Esophagus muscularis mucosa (tissue), 4 donors: ENCODE data around the gene MYO1G. TPM values are rescaled to one million over a fixed set of nuclear protein-coding genes. Genes with fewer than 3 reads are reported as not detected.

Source experiments
- DNase-seq: peaks from one replicate; pipeline ENCODE4 v3.0.0-alpha.2; 2017; ENCODE audit errors: extremely low spot score
- H3K27ac ChIP-seq, 4 donors: fragments of 200-600 bp; sonication (generic); replicated peaks in 1 of 4; 1 replicate in 3 of 4; 2 replicates in 1 of 4; pipeline ENCODE4 v1.5.1; 2016 to 2019; ENCODE audit warnings: mild to moderate bottlenecking in 1 of 4
- H3K27me3 ChIP-seq, 4 donors: fragments of 200-600 bp; sonication (generic); one replicate each; pipeline versions ENCODE4 v1.5.1 to v1.6.0; 2016 to 2019
- H3K36me3 ChIP-seq, 4 donors: fragments of 200-600 bp; sonication (generic); one replicate each; pipeline ENCODE4 v1.5.1; 2016 to 2019
- H3K4me1 ChIP-seq, 4 donors: fragments of 200-600 bp; sonication (generic); one replicate each; pipeline ENCODE4 v1.5.1; 2016 to 2019
- H3K4me3 ChIP-seq, 4 donors: fragments of 200-600 bp; sonication (generic); 1 replicate in 2 of 4; 2 replicates in 2 of 4; pipeline ENCODE4 v1.5.1; 2016 to 2019; ENCODE audit warnings: mild to moderate bottlenecking in 4 of 4, moderate library complexity in 1 of 4
- H3K9me3 ChIP-seq, 4 donors: fragments of 200-600 bp; sonication (generic); 1 replicate in 3 of 4; 2 replicates in 1 of 4; pipeline ENCODE4 v1.5.1; 2016 to 2019
- CTCF ChIP-seq, 3 experiments: fragments of 200-600 bp in 2 of 3; fragments of 450-650 bp in 1 of 3; sonication (generic) in 2 of 3; IDR thresholded peaks; one replicate each; pipeline ENCODE4 v1.5.1; 2017 to 2019; ENCODE audit warnings: antibody characterized with exemption in 3 of 3, mild to moderate bottlenecking in 2 of 3, moderate library complexity in 1 of 3
- EP300 ChIP-seq: sonication (generic); formaldehyde crosslinking; IDR thresholded peaks from one replicate; pipeline ENCODE4 v1.6.1; 2017; ENCODE audit warnings: antibody characterized with exemption
- POLR2A ChIP-seq: fragments of 450-650 bp; IDR thresholded peaks from one replicate; pipeline ENCODE4 v1.6.1; 2017; ENCODE audit warnings: antibody characterized with exemption, moderate library complexity, mild to moderate bottlenecking, low read depth
- POLR2AphosphoS5 ChIP-seq, 2 donors: sonication (generic); formaldehyde crosslinking; IDR thresholded peaks; one replicate each; pipeline ENCODE4 v1.6.1; 2017; ENCODE audit warnings: antibody characterized with exemption in 2 of 2
- WGBS: methylation state at CpG from one replicate; pipeline ENCODE4 v1.1.5; 2018; 5-methylcytosine and 5-hydroxymethylcytosine counted together
- intact Hi-C: fragments of 100-400 bp; cut with DNase I; formaldehyde crosslinking; loops from one replicate; pipeline ENCODE4 v1.15.1; 2023
- total RNA-seq, 4 donors: library from RNA; depleted of rRNA; stranded (reverse); fragments of >200 nt; gene quantifications; one replicate each; pipeline versions ENCODE4 v1.1.0 to v1.2.1, GENCODE V29; 2016

Gene MYO1G
- total RNA-seq, 4 donors from 2014 or later = 0.78 to 6.8 (median 3.1) TPM

- Histone ChIP-seq H3K4me3 (no peak overlapping the region), H3K27ac (peak overlapping the region in 1 of 4 donors; percentile 94), H3K9me3 (no peaks in the 10 kb centered on the region), H3K4me1 (peaks cover 16 to 55% (median 54%) of the 10 kb centered on the region in 4 donors), H3K27me3 (no peaks in the 10 kb centered on the region), H3K36me3 (peaks cover 24 to 47% (median 40%) of the 10 kb centered on the region in 4 donors)
- no peak for DNase-seq
- 88% methylated on average over 6 of the region's 6 CpGs for WGBS
- intact Hi-C loops = loop anchor here (10.0 kb wide), 1 partner anchor 399 kb away; the partner anchor contains the start of gene TMED4
- TF ChIP-seq EP300 (no peak), POLR2AphosphoS5 (IDR thresholded peaks at IDR 0.05) (no peak), CTCF (IDR thresholded peaks at IDR 0.05) (no peak), POLR2A (no peak)
Measured at GRCh38 chr7:44983742-44984477, 5.1 kb upstream of the MYO1G start.

GRCh38 chr7:44982970-44983369 lies 4.2 kb upstream of the MYO1G start:
- H3K4me1 ChIP-seq = peaks cover 16 to 63% (median 60%) of the 10 kb centered on the region in 4 donors
- H3K27me3 ChIP-seq = no peaks in the 10 kb centered on the region
- no peaks in the 10 kb centered on the region for H3K9me3 ChIP-seq

GRCh38 chr7:44982535-44982923 lies 3.7 kb upstream of the MYO1G start:
- H3K27ac ChIP-seq = no peak overlapping the region
- DNase-seq = no peak
- no peak overlapping the region for H3K4me3 ChIP-seq
- intact Hi-C loops = loop anchor here (10.0 kb wide), 1 partner anchor 398 kb away; the partner anchor contains the start of gene TMED4
- H3K9me3 ChIP-seq = no peaks in the 10 kb centered on the region
- TF ChIP-seq EP300 (no peak), POLR2A (no peak), POLR2AphosphoS5 (IDR thresholded peaks at IDR 0.05) (no peak), CTCF (IDR thresholded peaks at IDR 0.05) (no peak)
- H3K36me3 ChIP-seq = peaks cover 24 to 59% (median 41%) of the 10 kb centered on the region in 4 donors
- peaks cover 20 to 64% (median 63%) of the 10 kb centered on the region in 4 donors for H3K4me1 ChIP-seq
- H3K27me3 ChIP-seq = no peaks in the 10 kb centered on the region
- 100% methylated on average over 1 of the region's 1 CpG for WGBS

More at GRCh38 chr7:44982970-44983369, 4.2 kb upstream of the MYO1G start:
- WGBS = no CpG with 5 or more reads among the region's 1 CpG
- Histone ChIP-seq H3K27ac (no peak overlapping the region), H3K4me3 (no peak overlapping the region), H3K36me3 (peaks cover 24 to 56% (median 41%) of the 10 kb centered on the region in 4 donors)
- no peak for DNase-seq
- intact Hi-C loops = loop anchor here (10.0 kb wide), 1 partner anchor 398 kb away; the partner anchor contains the start of gene TMED4
- TF ChIP-seq CTCF (IDR thresholded peaks at IDR 0.05) (no peak), POLR2A (no peak), POLR2AphosphoS5 (IDR thresholded peaks at IDR 0.05) (no peak), EP300 (no peak)

- peaks cover 24 to 61% (median 43%) of the 10 kb centered on the region in 4 donors for H3K36me3 ChIP-seq
- H3K27ac ChIP-seq = peak overlapping the region in 3 of 4 donors; percentile 20 to 72 (median 25)
Measured at GRCh38 chr7:44981035-44981706, 2.4 kb upstream of the MYO1G start.

More at GRCh38 chr7:44981035-44981706, 2.4 kb upstream of the MYO1G start:
- TF ChIP-seq POLR2AphosphoS5 (IDR thresholded peaks at IDR 0.05) (no peak), CTCF (IDR thresholded peaks at IDR 0.05) (no peak), POLR2A (no peak), EP300 (no peak)
- DNase-seq = no peak
- Histone ChIP-seq H3K9me3 (no peaks in the 10 kb centered on the region), H3K27me3 (no peaks in the 10 kb centered on the region), H3K4me3 (no peak overlapping the region), H3K4me1 (peaks cover 21 to 66% (median 61%) of the 10 kb centered on the region in 4 donors)
- 87% methylated on average over 7 of the region's 7 CpGs for WGBS
- intact Hi-C loops = loop anchor here (10.0 kb wide), 1 partner anchor 396 kb away; the partner anchor contains the start of gene TMED4
